Fibroblast of mammary gland (primary cell): ENCODE data around the gene PJVK.

Experiments used
- DNase-seq: peaks from one replicate; pipeline ENCODE4 v3.0.0-alpha.2; 2010; ENCODE audit warnings: low read depth
- H3K4me3 ChIP-seq: 2 replicates; pipeline ENCODE4 v1.5.1; 2011; ENCODE audit warnings: low read depth, mild to moderate bottlenecking, low read length, moderate library complexity; ENCODE audit not compliant: control insufficient read depth
- CTCF ChIP-seq: conservative IDR thresholded peaks from 2 replicates; pipeline ENCODE4 v1.5.1; 2011; ENCODE audit warnings: low read depth, low read length, inconsistent platforms; ENCODE audit not compliant: control insufficient read depth, insufficient read depth

The PJVK gene

GRCh38 chr2:178473931-178474330 lies 22.8 kb downstream of the PJVK start:
- no peak for TF ChIP-seq CTCF
- no peak overlapping the region for H3K4me3 ChIP-seq
- DNase-seq, result peak; percentile 26

- no peak for TF ChIP-seq CTCF
- no peak for DNase-seq
- no peak overlapping the region for H3K4me3 ChIP-seq
These were observed 23.4 kb downstream of the PJVK start for GRCh38 chr2:178474560-178474959.

- no peak for DNase-seq
- TF ChIP-seq CTCF, result no peak
- no peak overlapping the region for H3K4me3 ChIP-seq
These were observed 25.3 kb downstream of the PJVK start for GRCh38 chr2:178476477-178476876.

- no peak for DNase-seq
- H3K4me3 ChIP-seq, result peak overlapping the region; percentile 99
- TF ChIP-seq CTCF, result no peak
These were observed 26.4 kb downstream of the PJVK start for GRCh38 chr2:178477443-178478129.

- no peak for TF ChIP-seq CTCF
- H3K4me3 ChIP-seq, result peak overlapping the region; percentile 99
- DNase-seq, result peak; percentile 25
These were observed 26.9 kb downstream of the PJVK start for GRCh38 chr2:178478130-178478438.

- peak; percentile 75 for DNase-seq
- TF ChIP-seq CTCF, result peak; percentile 67
- H3K4me3 ChIP-seq, result peak within 1 kb of the TSS; percentile 99
These were observed 27.5 kb downstream of the PJVK start, which contains the start of gene FKBP7 for GRCh38 chr2:178478439-178479274. FKBP7 (minus strand) TSS chr2:178478600; CDS start chr2:178478499, 101 bp downstream.
